SK-N-SH treated with all-trans-retinoic acid at 6 μM for 48 hours (cell line): ENCODE measurements around the gene ATP6V0B.

Source experiments
- ATAC-seq: fragments of 200-7000 bp; cut with Tn5 transposase; 3 replicates; pipeline ENCODE4 v1.9.1; 2020; ENCODE audit warnings: mild to moderate bottlenecking, moderate library complexity
- ARNTL ChIP-seq: fragments of 450-650 bp; formaldehyde crosslinking; IDR thresholded peaks from 2 replicates; pipeline ENCODE4 v1.5.0; 2020; ENCODE audit warnings: low read depth, mild to moderate bottlenecking, moderate library complexity, borderline replicate concordance
- BACH2 ChIP-seq: fragments of 250-450 bp; sonication (Bioruptor Pico); IDR thresholded peaks from 2 replicates; pipeline ENCODE4 v1.9.0; 2021; ENCODE audit warnings: mild to moderate bottlenecking, borderline replicate concordance
- CSDC2 ChIP-seq: fragments of 250-450 bp; sonication (Bioruptor Pico); IDR thresholded peaks from 2 replicates; pipeline ENCODE4 v1.5.0; 2020; ENCODE audit warnings: mild to moderate bottlenecking, moderate library complexity
- GLIS3 ChIP-seq: fragments of 250-450 bp; sonication (Bioruptor Pico); IDR thresholded peaks from 2 replicates; pipeline ENCODE4 v1.5.0; 2020; ENCODE audit warnings: mild to moderate bottlenecking, moderate library complexity
- OSR1 ChIP-seq: fragments of 250-450 bp; sonication (Bioruptor Pico); IDR thresholded peaks from 2 replicates; pipeline ENCODE4 v1.8.0; 2022; ENCODE audit warnings: moderate library complexity, mild to moderate bottlenecking, inconsistent platforms
- PPARA ChIP-seq: fragments of 250-450 bp; sonication (Bioruptor Pico); IDR thresholded peaks from 2 replicates; pipeline ENCODE4 v1.5.0; 2020; ENCODE audit warnings: mild to moderate bottlenecking, borderline replicate concordance
- RARB ChIP-seq: fragments of 250-450 bp; sonication (Bioruptor Pico); IDR thresholded peaks from 2 replicates; pipeline ENCODE4 v1.8.0; 2021; ENCODE audit warnings: mild to moderate bottlenecking, moderate library complexity
- TCF4 ChIP-seq: fragments of 250-450 bp; sonication (Bioruptor Pico); IDR thresholded peaks from 2 replicates; pipeline ENCODE4 v1.8.0; 2021; ENCODE audit warnings: mild to moderate bottlenecking, moderate library complexity, borderline replicate concordance
- TOX ChIP-seq: fragments of 250-450 bp; sonication (Bioruptor Pico); IDR thresholded peaks from 2 replicates; pipeline ENCODE4 v1.8.0; 2021; ENCODE audit warnings: mild to moderate bottlenecking, moderate library complexity, borderline replicate concordance
- ZC3H10 ChIP-seq: fragments of 250-450 bp; sonication (Bioruptor Pico); IDR thresholded peaks from 2 replicates; pipeline ENCODE4 v1.5.1; 2021; ENCODE audit warnings: mild to moderate bottlenecking, moderate library complexity
- ZFP3 ChIP-seq: fragments of 250-450 bp; sonication (Bioruptor Pico); IDR thresholded peaks from 2 replicates; pipeline ENCODE4 v1.5.0; 2020; ENCODE audit warnings: mild to moderate bottlenecking, moderate library complexity
- ZFP30 ChIP-seq: fragments of 450-650 bp; formaldehyde crosslinking; IDR thresholded peaks from 2 replicates; pipeline ENCODE4 v1.5.0; 2022; ENCODE audit warnings: mild to moderate bottlenecking, moderate library complexity
- ZNF565 ChIP-seq: fragments of 450-650 bp; formaldehyde crosslinking; conservative IDR thresholded peaks from 2 replicates; pipeline ENCODE4 v1.5.0; 2020; ENCODE audit warnings: low read depth, mild to moderate bottlenecking, moderate library complexity
- ZNF70 ChIP-seq: fragments of 450-650 bp; formaldehyde crosslinking; IDR thresholded peaks from 2 replicates; pipeline ENCODE4 v1.5.0; 2020; ENCODE audit warnings: mild to moderate bottlenecking, moderate library complexity
- ZNF8 ChIP-seq: fragments of 450-650 bp; formaldehyde crosslinking; IDR thresholded peaks from 2 replicates; pipeline ENCODE4 v1.5.0; 2020; ENCODE audit warnings: mild to moderate bottlenecking, moderate library complexity
- TF ChIP-seq, protein P1 (sequence below): fragments of 250-450 bp; sonication (Bioruptor Pico); IDR thresholded peaks from 2 replicates; pipeline ENCODE4 v1.8.0; 2020; ENCODE audit warnings: mild to moderate bottlenecking, moderate library complexity, borderline replicate concordance
- TF ChIP-seq, protein P2 (sequence below): fragments of 250-450 bp; sonication (Bioruptor Pico); IDR thresholded peaks from 2 replicates; pipeline ENCODE4 v1.5.0; 2020; ENCODE audit warnings: mild to moderate bottlenecking, moderate library complexity
- TF ChIP-seq, protein P3 (sequence below): fragments of 250-450 bp; sonication (Bioruptor Pico); IDR thresholded peaks from 2 replicates; pipeline ENCODE4 v1.5.1; 2020; ENCODE audit warnings: low read depth, mild to moderate bottlenecking, moderate library complexity

ATP6V0B gene

DNA sequence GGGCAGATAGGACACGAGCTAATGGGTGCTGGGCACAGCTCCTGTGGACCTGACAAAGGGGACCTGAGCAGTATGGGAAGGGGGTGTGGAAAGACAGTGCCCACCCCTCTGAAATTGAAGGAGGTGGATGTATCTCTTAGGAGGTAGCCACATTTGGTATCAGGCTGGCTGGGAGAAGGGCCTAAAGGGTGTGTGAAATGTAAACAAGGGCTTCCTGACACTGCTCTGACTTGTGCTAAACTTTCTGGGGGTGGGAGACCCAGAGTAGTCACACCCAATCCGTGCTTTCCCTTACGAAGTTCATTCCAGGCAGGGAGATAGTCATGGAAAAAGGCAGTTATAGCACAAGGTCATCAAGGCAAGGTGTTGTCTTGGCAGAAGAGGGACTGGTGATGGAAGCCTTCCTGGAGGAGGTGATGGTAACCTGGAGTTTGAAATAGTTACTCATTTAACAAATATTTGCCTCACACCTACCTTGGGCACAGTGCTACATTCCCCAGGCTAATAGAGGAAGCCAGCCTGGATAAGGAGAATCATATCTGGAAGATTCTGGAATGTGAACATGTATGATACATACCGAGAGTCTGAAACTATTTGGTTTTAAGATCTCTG lies 11.3 kb downstream of the ATP6V0B start:
- ATAC-seq = no peak
- TF ChIP-seq RARB (no peak), TCF4 (CRISPR knock-in tag) (no peak), ZNF565 (CRISPR knock-in tag) (no peak), ZFP3 (CRISPR knock-in tag) (no peak), ZNF8 (no peak), ZC3H10 (CRISPR knock-in tag) (no peak), ZNF70 (CRISPR knock-in tag) (no peak), BACH2 (CRISPR knock-in tag) (no peak), OSR1 (CRISPR knock-in tag) (no peak), TOX (CRISPR knock-in tag) (no peak), ARNTL (no peak)
- TF ChIP-seq, protein P1, sequence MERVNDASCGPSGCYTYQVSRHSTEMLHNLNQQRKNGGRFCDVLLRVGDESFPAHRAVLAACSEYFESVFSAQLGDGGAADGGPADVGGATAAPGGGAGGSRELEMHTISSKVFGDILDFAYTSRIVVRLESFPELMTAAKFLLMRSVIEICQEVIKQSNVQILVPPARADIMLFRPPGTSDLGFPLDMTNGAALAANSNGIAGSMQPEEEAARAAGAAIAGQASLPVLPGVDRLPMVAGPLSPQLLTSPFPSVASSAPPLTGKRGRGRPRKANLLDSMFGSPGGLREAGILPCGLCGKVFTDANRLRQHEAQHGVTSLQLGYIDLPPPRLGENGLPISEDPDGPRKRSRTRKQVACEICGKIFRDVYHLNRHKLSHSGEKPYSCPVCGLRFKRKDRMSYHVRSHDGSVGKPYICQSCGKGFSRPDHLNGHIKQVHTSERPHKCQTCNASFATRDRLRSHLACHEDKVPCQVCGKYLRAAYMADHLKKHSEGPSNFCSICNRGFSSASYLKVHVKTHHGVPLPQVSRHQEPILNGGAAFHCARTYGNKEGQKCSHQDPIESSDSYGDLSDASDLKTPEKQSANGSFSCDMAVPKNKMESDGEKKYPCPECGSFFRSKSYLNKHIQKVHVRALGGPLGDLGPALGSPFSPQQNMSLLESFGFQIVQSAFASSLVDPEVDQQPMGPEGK (CRISPR knock-in tag) = no peak
- TF ChIP-seq, protein P2, sequence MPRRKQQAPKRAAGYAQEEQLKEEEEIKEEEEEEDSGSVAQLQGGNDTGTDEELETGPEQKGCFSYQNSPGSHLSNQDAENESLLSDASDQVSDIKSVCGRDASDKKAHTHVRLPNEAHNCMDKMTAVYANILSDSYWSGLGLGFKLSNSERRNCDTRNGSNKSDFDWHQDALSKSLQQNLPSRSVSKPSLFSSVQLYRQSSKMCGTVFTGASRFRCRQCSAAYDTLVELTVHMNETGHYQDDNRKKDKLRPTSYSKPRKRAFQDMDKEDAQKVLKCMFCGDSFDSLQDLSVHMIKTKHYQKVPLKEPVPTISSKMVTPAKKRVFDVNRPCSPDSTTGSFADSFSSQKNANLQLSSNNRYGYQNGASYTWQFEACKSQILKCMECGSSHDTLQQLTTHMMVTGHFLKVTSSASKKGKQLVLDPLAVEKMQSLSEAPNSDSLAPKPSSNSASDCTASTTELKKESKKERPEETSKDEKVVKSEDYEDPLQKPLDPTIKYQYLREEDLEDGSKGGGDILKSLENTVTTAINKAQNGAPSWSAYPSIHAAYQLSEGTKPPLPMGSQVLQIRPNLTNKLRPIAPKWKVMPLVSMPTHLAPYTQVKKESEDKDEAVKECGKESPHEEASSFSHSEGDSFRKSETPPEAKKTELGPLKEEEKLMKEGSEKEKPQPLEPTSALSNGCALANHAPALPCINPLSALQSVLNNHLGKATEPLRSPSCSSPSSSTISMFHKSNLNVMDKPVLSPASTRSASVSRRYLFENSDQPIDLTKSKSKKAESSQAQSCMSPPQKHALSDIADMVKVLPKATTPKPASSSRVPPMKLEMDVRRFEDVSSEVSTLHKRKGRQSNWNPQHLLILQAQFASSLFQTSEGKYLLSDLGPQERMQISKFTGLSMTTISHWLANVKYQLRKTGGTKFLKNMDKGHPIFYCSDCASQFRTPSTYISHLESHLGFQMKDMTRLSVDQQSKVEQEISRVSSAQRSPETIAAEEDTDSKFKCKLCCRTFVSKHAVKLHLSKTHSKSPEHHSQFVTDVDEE (CRISPR knock-in tag) = no peak

DNA sequence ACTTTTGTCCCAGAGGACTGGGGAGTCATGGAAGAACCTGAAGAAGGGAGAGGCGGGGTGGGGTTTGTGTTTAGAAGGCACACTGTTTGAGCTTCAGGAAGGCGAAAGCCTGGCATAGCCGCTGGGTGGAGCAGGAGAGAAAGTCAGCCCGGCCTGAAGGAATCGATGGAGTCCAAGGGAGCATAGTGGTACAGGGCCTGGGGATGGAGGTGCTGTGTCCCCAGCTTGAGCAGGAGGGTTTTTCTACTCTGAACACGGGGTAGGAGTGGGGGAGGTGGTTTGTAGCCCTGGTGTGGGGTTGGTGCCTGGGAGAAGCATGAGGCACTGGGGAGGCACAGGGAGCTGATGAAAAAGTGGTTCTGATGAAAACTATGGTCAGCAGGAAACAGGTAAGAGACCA lies 12.0 kb downstream of the ATP6V0B start:
- no peak for ATAC-seq
- no peak for TF ChIP-seq OSR1 (CRISPR knock-in tag)
- no peak for TF ChIP-seq ZNF70 (CRISPR knock-in tag)
- TF ChIP-seq ZNF8 = no peak
- TF ChIP-seq, protein P2 (CRISPR knock-in tag) = no peak
- TF ChIP-seq RARB = no peak
- no peak for TF ChIP-seq ZC3H10 (CRISPR knock-in tag)
- TF ChIP-seq, protein P3, sequence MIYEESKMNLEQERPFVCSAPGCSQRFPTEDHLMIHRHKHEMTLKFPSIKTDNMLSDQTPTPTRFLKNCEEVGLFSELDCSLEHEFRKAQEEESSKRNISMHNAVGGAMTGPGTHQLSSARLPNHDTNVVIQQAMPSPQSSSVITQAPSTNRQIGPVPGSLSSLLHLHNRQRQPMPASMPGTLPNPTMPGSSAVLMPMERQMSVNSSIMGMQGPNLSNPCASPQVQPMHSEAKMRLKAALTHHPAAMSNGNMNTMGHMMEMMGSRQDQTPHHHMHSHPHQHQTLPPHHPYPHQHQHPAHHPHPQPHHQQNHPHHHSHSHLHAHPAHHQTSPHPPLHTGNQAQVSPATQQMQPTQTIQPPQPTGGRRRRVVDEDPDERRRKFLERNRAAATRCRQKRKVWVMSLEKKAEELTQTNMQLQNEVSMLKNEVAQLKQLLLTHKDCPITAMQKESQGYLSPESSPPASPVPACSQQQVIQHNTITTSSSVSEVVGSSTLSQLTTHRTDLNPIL (CRISPR knock-in tag) = no peak
- no peak for TF ChIP-seq ZFP30 (CRISPR knock-in tag)
- TF ChIP-seq TOX (CRISPR knock-in tag) = no peak

DNA sequence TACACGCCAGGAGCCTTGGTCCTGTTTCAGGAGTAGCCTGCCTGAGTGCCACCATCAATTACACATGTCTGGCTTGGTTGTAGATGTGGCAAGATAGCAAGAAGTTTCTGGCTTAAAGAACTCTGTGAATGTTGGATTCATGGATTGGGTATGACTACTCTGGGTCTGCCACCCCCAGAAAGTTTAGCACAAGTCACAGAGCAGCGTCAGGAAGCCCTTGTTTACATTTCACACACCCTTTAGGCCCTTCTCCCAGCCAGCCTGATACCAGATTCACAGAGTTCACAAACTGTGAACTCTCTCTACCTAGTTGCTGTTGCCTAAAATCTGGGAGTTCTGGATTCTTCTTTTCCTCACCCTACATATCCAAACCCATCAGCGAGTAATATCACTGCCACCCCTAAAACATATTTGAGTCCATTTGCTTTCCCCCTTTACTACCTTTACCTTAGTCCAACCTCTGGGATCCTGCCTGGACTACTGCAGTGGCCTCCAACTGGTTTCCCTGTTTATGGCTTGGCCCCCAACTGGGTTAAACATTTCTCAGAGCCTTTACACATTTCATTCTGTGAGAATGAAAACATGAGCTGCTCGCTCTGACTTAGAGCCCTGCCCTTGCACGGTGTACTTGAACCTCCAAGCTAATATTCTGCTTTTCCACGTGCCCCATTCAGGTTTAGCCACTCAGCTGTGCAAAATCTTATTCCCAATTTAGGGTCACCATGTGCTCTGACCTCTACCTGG lies 12.6 kb downstream of the ATP6V0B start:
- no peak for TF ChIP-seq ARNTL
- TF ChIP-seq, protein P2 (CRISPR knock-in tag) = no peak
- TF ChIP-seq OSR1 (CRISPR knock-in tag) = no peak
- TF ChIP-seq GLIS3 (CRISPR knock-in tag) = no peak
- no peak for TF ChIP-seq BACH2 (CRISPR knock-in tag)
- no peak for TF ChIP-seq PPARA
- TF ChIP-seq CSDC2 (CRISPR knock-in tag) = no peak
- TF ChIP-seq, protein P1 (CRISPR knock-in tag) = no peak
- TF ChIP-seq RARB = no peak
- TF ChIP-seq ZFP30 (CRISPR knock-in tag) = no peak
- TF ChIP-seq ZNF70 (CRISPR knock-in tag) = no peak
- no peak for TF ChIP-seq ZNF565 (CRISPR knock-in tag)
- ATAC-seq = no peak
